Mammary epithelial cell (primary cell): ENCODE results near the gene AOX1.
"Not testable (repeated sequence)": the region's sequence is repeated elsewhere in the genome, so short reads cannot be mapped to it uniquely, and the experiment has no call there.

Experiments
- EZH2 ChIP-seq: IDR thresholded peaks from 2 replicates; pipeline ENCODE4 v1.6.1; 2012; ENCODE audit warnings: low read length, inconsistent platforms, borderline replicate concordance
- TF ChIP-seq, protein P1 (sequence below), 2 donors: IDR thresholded peaks in 1 of 2; conservative IDR thresholded peaks in 1 of 2; 2 replicates each; pipeline ENCODE4 v1.5.1; 2011 to 2012; ENCODE audit warnings: inconsistent platforms in 2 of 2, low read length in 2 of 2, mild to moderate bottlenecking in 2 of 2, control low read depth in 1 of 2, low read depth in 1 of 2; ENCODE audit not compliant: insufficient read depth in 1 of 2; ENCODE audit errors: extremely low read depth in 1 of 2

DNA sequence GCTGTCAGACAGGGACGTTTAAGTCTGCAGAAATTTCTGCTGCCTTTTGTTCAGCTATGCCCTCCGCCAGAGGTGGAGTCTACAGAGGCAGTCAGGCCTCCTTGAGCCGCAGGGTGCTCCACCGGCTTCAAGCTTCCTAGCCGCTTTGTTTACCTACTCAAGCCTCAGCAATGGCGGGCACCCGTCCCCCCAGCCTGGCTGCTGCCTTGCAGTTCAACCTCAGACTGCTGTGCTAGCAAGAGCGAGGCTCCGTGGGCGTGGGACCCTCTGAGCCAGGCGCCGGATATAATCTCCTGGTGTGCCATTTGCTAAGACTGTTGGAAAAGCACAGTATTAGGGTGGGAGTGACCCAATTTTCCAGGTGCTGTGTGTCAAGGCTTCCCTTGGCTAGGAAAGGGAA lies 19.2 kb upstream of the AOX1 start:
- TF ChIP-seq, protein P1, sequence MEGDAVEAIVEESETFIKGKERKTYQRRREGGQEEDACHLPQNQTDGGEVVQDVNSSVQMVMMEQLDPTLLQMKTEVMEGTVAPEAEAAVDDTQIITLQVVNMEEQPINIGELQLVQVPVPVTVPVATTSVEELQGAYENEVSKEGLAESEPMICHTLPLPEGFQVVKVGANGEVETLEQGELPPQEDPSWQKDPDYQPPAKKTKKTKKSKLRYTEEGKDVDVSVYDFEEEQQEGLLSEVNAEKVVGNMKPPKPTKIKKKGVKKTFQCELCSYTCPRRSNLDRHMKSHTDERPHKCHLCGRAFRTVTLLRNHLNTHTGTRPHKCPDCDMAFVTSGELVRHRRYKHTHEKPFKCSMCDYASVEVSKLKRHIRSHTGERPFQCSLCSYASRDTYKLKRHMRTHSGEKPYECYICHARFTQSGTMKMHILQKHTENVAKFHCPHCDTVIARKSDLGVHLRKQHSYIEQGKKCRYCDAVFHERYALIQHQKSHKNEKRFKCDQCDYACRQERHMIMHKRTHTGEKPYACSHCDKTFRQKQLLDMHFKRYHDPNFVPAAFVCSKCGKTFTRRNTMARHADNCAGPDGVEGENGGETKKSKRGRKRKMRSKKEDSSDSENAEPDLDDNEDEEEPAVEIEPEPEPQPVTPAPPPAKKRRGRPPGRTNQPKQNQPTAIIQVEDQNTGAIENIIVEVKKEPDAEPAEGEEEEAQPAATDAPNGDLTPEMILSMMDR (conservative IDR thresholded peaks at IDR 0.05 in 1 of 2, IDR thresholded peaks at IDR 0.05 in 1 of 2; ENCODE audit: extremely low read depth in 1 of 2, insufficient read depth in 1 of 2, low read depth in 1 of 2, low read length in 2 of 2) = not testable (repeated sequence)
- TF ChIP-seq EZH2 = not testable (repeated sequence)
